K562 (cell line): ENCODE results near the gene PLEKHF1. TPM values are rescaled to one million over a fixed set of nuclear protein-coding genes. Genes with fewer than 3 reads are reported as not detected.

Experiments
- ATAC-seq: fragments of 200-7000 bp; cut with Tn5 transposase; 3 replicates; pipeline ENCODE4 v1.9.1; 2020; ENCODE audit warnings: moderate library complexity
- BruUV-seq: library from RNA; stranded (reverse); fragments of 400-500 nt; replicated peaks from 2 replicates; lab custom pipeline; 2021; lab: Mats Ljungman, UMichigan
- CTCF ChIA-PET: fragments of 300-600 bp; formaldehyde crosslinking; extraction: SDS; loops from one replicate; lab custom pipeline; 2021; ENCODE audit warnings: low intra/inter-chr PET ratio; lab: Yijun Ruan, JAX
- POLR2A ChIA-PET: fragments of 300-600, 350-650 bp; sonication (Branson Sonifier 250); formaldehyde crosslinking; extraction: SDS; loops from one replicate; lab custom pipeline; 2021; ENCODE audit warnings: antibody characterized with exemption, inconsistent platforms; lab: Yijun Ruan, JAX
- DNase-seq, 4 experiments: peaks; one replicate each; pipeline versions ENCODE4 v3.0.0 to v3.0.0-alpha.2; 2011 to 2018; ENCODE audit warnings: low spot score in 3 of 4, mixed read lengths in 3 of 4; ENCODE audit errors: extremely low read depth in 1 of 4
- FAIRE-seq: peaks from 2 replicates; lab custom pipeline; 2011; peaks lifted over from hg19 to GRCh38; lab: Jason Lieb, UNC
- H2AFZ ChIP-seq: 2 replicates; pipeline ENCODE4 v1.6.0; 2011; ENCODE audit warnings: low read depth, low read length, control low read depth, inconsistent platforms
- H3K27ac ChIP-seq: fragments of 200-600 bp; 3 replicates; pipeline ENCODE4 v1.8.0; 2011; ENCODE audit warnings: low read depth, mild to moderate bottlenecking, control low read depth, inconsistent platforms, low read length, moderate library complexity, mixed read lengths; ENCODE audit errors: extremely low read depth
- H3K27me3 ChIP-seq, 2 experiments: fragments of 300-600 bp in 1 of 2; 2 replicates in 1 of 2; 3 replicates in 1 of 2; pipeline versions ENCODE4 v1.6.0 to v1.8.0; 2011; ENCODE audit warnings: inconsistent platforms in 2 of 2, low read length in 2 of 2, mild to moderate bottlenecking in 1 of 2, mixed read lengths in 1 of 2, moderate library complexity in 1 of 2; ENCODE audit not compliant: control insufficient read depth in 2 of 2, insufficient read depth in 2 of 2
- H3K36me3 ChIP-seq: fragments of 300-600 bp; 3 replicates; pipeline ENCODE4 v1.8.0; 2011; ENCODE audit warnings: mild to moderate bottlenecking, low read length, inconsistent platforms; ENCODE audit not compliant: control insufficient read depth, insufficient read depth
- H3K4me1 ChIP-seq, 2 experiments: fragments of 200-600 bp in 1 of 2; replicated peaks in 1 of 2; 2 replicates in 1 of 2; 3 replicates in 1 of 2; pipeline versions ENCODE4 v1.5.1 to v1.8.0; 2011; ENCODE audit warnings: inconsistent platforms in 2 of 2, low read length in 2 of 2, mild to moderate bottlenecking in 1 of 2, mixed read lengths in 1 of 2, moderate library complexity in 1 of 2; ENCODE audit not compliant: control insufficient read depth in 2 of 2, insufficient read depth in 2 of 2
- H3K4me2 ChIP-seq: 2 replicates; pipeline ENCODE4 v1.6.1; 2011; ENCODE audit warnings: low read length, control low read depth, inconsistent platforms, mixed read lengths; ENCODE audit not compliant: insufficient read depth
- H3K4me3 ChIP-seq: fragments of 200-600 bp; sonication (generic), shearing (Covaris generic); 2 replicates; pipeline ENCODE4 v1.5.1; 2016; ENCODE audit warnings: control low read depth, inconsistent platforms
- H3K79me2 ChIP-seq: fragments of 200-600 bp; 3 replicates; pipeline ENCODE4 v1.8.0; 2011; ENCODE audit warnings: low read length, inconsistent platforms; ENCODE audit not compliant: control insufficient read depth, insufficient read depth
- H3K9ac ChIP-seq, 2 experiments: 2 replicates each; pipeline versions ENCODE4 v1.6.0 to v1.6.1; 2011; ENCODE audit warnings: low read depth in 2 of 2, low read length in 2 of 2, control low read depth in 1 of 2, inconsistent platforms in 1 of 2, mild to moderate bottlenecking in 1 of 2, mixed read lengths in 1 of 2; ENCODE audit not compliant: insufficient read depth in 1 of 2
- H3K9me1 ChIP-seq: one replicate; pipeline ENCODE4 v1.6.0; 2011; ENCODE audit warnings: inconsistent platforms, mild to moderate bottlenecking, low read length, moderate library complexity; ENCODE audit not compliant: control insufficient read depth, insufficient read depth
- H3K9me3 ChIP-seq: replicated peaks from 2 replicates; pipeline ENCODE4 v1.5.1; 2011; ENCODE audit warnings: low read depth, low read length, inconsistent platforms; ENCODE audit not compliant: control insufficient read depth, insufficient read depth
- H4K20me1 ChIP-seq: replicated peaks from 2 replicates; pipeline ENCODE4 v1.6.1; 2011; ENCODE audit warnings: low read length, inconsistent platforms, mixed read lengths; ENCODE audit not compliant: control insufficient read depth, insufficient read depth
- POLR2AphosphoS2 ChIP-seq: IDR thresholded peaks from 2 replicates; pipeline ENCODE4 v1.6.1; 2012; ENCODE audit warnings: low read length, improper control_type of control experiment
- POLR2G ChIP-seq: fragments of 200-400 bp; formaldehyde crosslinking; IDR thresholded peaks from 2 replicates; pipeline ENCODE4 v1.6.1; 2017; ENCODE audit warnings: low read depth, mild to moderate bottlenecking, antibody characterized with exemption, low read length, moderate library complexity
- RBFOX2 ChIP-seq: fragments of 200-400 bp; formaldehyde crosslinking; IDR thresholded peaks from 2 replicates; pipeline ENCODE4 v1.6.1; 2017; ENCODE audit warnings: low read depth, mild to moderate bottlenecking, low read length, moderate library complexity
- RBM22 ChIP-seq: fragments of 200-400 bp; formaldehyde crosslinking; IDR thresholded peaks from 2 replicates; pipeline ENCODE4 v1.6.1; 2018; ENCODE audit warnings: low read length, low read depth; ENCODE audit not compliant: poor library complexity, severe bottlenecking
- ZKSCAN1 ChIP-seq: fragments of 150-350 bp; IDR thresholded peaks from 2 replicates; pipeline ENCODE4 v1.6.1; 2016; ENCODE audit warnings: low read depth, low read length
- WGBS: fragments of 100-300 bp; shearing (Covaris generic); methylation state at CpG from one replicate; pipeline ENCODE4 v1.1.6; 2016; ENCODE audit warnings: low coverage, mixed read lengths; ENCODE audit not compliant: insufficient coverage; ENCODE audit errors: missing lambda C conversion rate; 5-methylcytosine and 5-hydroxymethylcytosine counted together
- in situ Hi-C: fragments of 300-500 bp; cut with MboI; formaldehyde crosslinking; loops from 4 replicates; pipeline ENCODE4 v1.15.0; 2018; ENCODE audit warnings: inconsistent platforms, mixed read lengths
- intact Hi-C: fragments of 100-400 bp; cut with micrococcal nuclease; formaldehyde crosslinking; loops from 2 replicates; pipeline ENCODE4 v1.14.2; 2022
- polyA plus RNA-seq, 8 experiments: library from polyadenylated mRNA; depleted of rRNA in 4 of 8; stranded (reverse) in 5 of 8; unstranded in 3 of 8; fragments of >200 nt; fragmentation: Nextera tagmentation in 2 of 8; fragmentation: Illumina TruSeq in 1 of 8; extraction: Ambion mirVana in 2 of 8; extraction: Trizol in 1 of 8; gene quantifications; 2 replicates each; pipeline versions ENCODE4 v1.2.1 to v1.2.3, GENCODE V29; 2011 to 2014; ENCODE audit warnings: inconsistent platforms in 1 of 8, missing spikeins in 1 of 8
- total RNA-seq, 7 experiments: library from RNA; depleted of rRNA in 6 of 7; stranded (reverse); fragments of >200 nt in 6 of 7; fragmentation: Illumina TruSeq in 2 of 7; extraction: Trizol in 2 of 7; gene quantifications; 2 replicates each; pipeline versions ENCODE4 v1.2.1 to v1.2.3, GENCODE V29; 2011 to 2021; ENCODE audit warnings: low replicate concordance in 1 of 7
- TF ChIP-seq, protein P1 (sequence below), 3 experiments: IDR thresholded peaks in 2 of 3; conservative IDR thresholded peaks in 1 of 3; 2 replicates each; pipeline ENCODE4 v1.5.1; 2011 to 2012; ENCODE audit warnings: low read length in 3 of 3, mild to moderate bottlenecking in 3 of 3, control low read depth in 2 of 3, improper control_type of control experiment in 1 of 3, inconsistent platforms in 1 of 3, low read depth in 1 of 3, mixed read lengths in 1 of 3, moderate library complexity in 1 of 3; ENCODE audit not compliant: insufficient read depth in 2 of 3

The PLEKHF1 gene
- total and polyA plus RNA-seq, 9 of the 15 experiments (the other 6 are each of a cell fraction or from before 2014, with no cell fraction given): 0.07 to 13.4 (median 3.9) TPM; not detected in 1

DNA sequence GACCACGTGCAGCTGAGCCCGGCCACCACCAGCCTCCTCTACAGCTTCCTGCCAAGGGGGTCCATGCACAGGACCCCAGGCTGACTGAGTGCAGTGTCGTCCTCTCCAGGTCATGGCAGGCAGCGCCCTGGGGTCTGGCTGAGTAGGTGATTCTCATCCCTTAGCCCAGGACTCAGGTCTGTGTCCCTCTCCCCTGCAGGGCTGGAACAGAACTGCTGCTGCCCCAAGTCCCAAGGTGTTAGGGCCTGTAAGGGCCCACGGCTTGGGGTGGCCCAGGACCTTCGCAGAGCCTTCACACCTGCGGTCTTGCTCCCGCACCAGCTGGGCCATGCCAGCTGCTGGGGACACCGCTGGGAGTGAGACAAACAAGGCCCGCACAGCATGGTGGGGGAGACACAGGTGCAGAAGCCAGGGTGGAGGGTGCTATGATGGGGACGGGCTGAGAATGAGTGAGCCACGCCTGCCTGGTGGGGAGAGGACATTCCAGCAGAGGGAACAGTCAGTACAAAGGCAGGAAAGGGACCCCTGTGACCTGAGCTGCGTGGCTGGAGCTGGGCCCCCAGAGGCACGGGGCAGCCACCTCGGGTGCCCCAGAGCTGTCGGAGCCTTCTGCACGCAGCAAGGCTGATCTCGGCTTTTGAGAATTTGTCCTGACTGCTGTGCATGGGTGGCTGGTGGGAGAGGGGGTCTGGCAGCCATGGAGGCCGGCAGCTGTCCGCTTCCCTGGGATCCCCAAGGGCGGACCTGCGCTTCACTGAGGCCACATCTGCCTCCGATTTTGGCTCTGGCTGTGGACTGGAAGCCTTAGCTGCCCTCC is 11.9 kb downstream of the PLEKHF1 start:
- Histone ChIP-seq H3K27me3 (no peaks in the 10 kb centered on the region), H3K9me1 (no peaks in the 10 kb centered on the region), H3K4me3 (no peak overlapping the region), H3K4me2 (no peak overlapping the region), H2AFZ (no peak overlapping the region), H4K20me1 (no peaks in the 10 kb centered on the region), H3K4me1 (peaks cover 2 to 41% of the 10 kb centered on the region in 2 experiments; a peak in 3 of 5 replicates), H3K36me3 (peaks cover 39% of the 10 kb centered on the region; the same call in 1 of the 3 replicates), H3K79me2 (peaks cover 12% of the 10 kb centered on the region), H3K9ac (no peak overlapping the region; a peak in 1 of 4 replicates), H3K27ac (no peak overlapping the region; the same call in 2 of the 3 replicates), H3K9me3 (no peaks in the 10 kb centered on the region)
- no peak for DNase-seq
- FAIRE-seq: no peak
- ChIA-PET CTCF (no interaction called here), POLR2A (interaction anchor here (1.3 to 1.9 kb wide), 3 partner anchors 10 to 20 kb away, joined by 5 to 8 read pairs (median 6); partner anchors contain the start of gene PLEKHF1)
- in situ Hi-C loops: no loop called here
- intact Hi-C loops: no loop called here
- TF ChIP-seq, protein P1, sequence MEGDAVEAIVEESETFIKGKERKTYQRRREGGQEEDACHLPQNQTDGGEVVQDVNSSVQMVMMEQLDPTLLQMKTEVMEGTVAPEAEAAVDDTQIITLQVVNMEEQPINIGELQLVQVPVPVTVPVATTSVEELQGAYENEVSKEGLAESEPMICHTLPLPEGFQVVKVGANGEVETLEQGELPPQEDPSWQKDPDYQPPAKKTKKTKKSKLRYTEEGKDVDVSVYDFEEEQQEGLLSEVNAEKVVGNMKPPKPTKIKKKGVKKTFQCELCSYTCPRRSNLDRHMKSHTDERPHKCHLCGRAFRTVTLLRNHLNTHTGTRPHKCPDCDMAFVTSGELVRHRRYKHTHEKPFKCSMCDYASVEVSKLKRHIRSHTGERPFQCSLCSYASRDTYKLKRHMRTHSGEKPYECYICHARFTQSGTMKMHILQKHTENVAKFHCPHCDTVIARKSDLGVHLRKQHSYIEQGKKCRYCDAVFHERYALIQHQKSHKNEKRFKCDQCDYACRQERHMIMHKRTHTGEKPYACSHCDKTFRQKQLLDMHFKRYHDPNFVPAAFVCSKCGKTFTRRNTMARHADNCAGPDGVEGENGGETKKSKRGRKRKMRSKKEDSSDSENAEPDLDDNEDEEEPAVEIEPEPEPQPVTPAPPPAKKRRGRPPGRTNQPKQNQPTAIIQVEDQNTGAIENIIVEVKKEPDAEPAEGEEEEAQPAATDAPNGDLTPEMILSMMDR (IDR thresholded peaks at IDR 0.05 in 2 of 3, conservative IDR thresholded peaks at IDR 0.05 in 1 of 3; ENCODE audit: insufficient read depth in 2 of 3, low read depth in 1 of 3, low read length in 3 of 3): 0 out of 6 replicates have a peak, but pooled peaks of 1 of the 3 experiments have one; percentile 3
- TF ChIP-seq ZKSCAN1: no peak
- TF ChIP-seq RBFOX2: peak; percentile 52
- peak; percentile 79 for TF ChIP-seq RBM22
- TF ChIP-seq POLR2G: peak; percentile 66
- 0 out of 2 replicates have a peak, but pooled peaks have one; percentile 59 for TF ChIP-seq POLR2AphosphoS2
- WGBS: 83% methylated on average over 17 of the region's 23 CpGs
- ATAC-seq: peak; percentile 62
- BruUV-seq: no TSS peak
